ENCODE measurements around the gene CTH. TPM values are rescaled to one million over a fixed set of nuclear protein-coding genes. Genes with fewer than 3 reads are reported as not detected.
"Not testable (repeated sequence)": the region's sequence is repeated elsewhere in the genome, so short reads cannot be mapped to it uniquely, and the experiment has no call there.

CTH gene
- total RNA-seq, 1 donor = 4.7 TPM

DNA sequence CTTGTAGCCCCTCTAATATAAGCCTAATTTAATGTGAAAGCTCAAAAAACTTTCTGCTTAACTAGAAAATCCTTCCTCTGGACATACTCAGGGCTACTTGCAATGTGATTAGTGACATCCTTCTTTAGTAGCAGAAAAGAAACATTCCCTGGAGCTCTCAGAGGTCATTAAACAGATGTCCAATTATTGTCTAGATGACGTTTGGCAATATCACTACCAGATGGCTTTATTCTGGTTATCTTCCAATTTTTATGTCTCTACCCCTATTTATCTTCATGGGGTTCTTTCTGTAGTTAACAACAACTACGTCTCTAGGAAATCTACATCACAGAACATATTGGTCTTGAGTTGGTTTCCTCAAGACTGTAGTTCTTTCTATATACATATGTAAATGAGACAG is 44.2 kb downstream of the CTH start:
- TF ChIP-seq, protein P1, sequence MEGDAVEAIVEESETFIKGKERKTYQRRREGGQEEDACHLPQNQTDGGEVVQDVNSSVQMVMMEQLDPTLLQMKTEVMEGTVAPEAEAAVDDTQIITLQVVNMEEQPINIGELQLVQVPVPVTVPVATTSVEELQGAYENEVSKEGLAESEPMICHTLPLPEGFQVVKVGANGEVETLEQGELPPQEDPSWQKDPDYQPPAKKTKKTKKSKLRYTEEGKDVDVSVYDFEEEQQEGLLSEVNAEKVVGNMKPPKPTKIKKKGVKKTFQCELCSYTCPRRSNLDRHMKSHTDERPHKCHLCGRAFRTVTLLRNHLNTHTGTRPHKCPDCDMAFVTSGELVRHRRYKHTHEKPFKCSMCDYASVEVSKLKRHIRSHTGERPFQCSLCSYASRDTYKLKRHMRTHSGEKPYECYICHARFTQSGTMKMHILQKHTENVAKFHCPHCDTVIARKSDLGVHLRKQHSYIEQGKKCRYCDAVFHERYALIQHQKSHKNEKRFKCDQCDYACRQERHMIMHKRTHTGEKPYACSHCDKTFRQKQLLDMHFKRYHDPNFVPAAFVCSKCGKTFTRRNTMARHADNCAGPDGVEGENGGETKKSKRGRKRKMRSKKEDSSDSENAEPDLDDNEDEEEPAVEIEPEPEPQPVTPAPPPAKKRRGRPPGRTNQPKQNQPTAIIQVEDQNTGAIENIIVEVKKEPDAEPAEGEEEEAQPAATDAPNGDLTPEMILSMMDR (IDR thresholded peaks at IDR 0.05; ENCODE audit: insufficient read depth, low read depth, low read length) = no peak
- peak; percentile 28 for DNase-seq (ENCODE audit: low read depth)
- no peak overlapping the region for H3K4me3 ChIP-seq (ENCODE audit: low read depth, low read length)

DNA sequence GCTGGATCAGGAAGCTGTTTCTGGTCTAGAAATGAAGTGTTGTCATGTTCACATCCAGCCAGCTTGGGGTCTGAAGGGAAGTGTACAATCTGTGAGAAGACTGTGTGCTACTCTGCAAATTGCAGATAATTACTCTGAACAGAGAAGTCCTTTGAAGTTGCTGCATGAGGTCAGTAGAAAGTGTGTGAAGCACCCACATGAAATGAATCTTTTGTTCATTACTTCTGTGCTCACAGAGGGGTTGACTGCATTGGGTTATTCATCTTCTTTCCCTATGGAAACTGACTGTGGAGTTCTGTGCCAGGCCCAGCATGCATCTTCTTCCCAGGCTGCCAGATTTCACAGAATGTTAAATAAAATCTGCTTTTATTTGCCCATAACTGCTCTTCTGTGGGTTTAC is 47.1 kb downstream of the CTH start:
- H3K4me3 ChIP-seq (ENCODE audit: low read depth, low read length) = no peak overlapping the region
- DNase-seq (ENCODE audit: low read depth) = no peak
- TF ChIP-seq, protein P1 (IDR thresholded peaks at IDR 0.05; ENCODE audit: insufficient read depth, low read depth, low read length) = no peak

DNA sequence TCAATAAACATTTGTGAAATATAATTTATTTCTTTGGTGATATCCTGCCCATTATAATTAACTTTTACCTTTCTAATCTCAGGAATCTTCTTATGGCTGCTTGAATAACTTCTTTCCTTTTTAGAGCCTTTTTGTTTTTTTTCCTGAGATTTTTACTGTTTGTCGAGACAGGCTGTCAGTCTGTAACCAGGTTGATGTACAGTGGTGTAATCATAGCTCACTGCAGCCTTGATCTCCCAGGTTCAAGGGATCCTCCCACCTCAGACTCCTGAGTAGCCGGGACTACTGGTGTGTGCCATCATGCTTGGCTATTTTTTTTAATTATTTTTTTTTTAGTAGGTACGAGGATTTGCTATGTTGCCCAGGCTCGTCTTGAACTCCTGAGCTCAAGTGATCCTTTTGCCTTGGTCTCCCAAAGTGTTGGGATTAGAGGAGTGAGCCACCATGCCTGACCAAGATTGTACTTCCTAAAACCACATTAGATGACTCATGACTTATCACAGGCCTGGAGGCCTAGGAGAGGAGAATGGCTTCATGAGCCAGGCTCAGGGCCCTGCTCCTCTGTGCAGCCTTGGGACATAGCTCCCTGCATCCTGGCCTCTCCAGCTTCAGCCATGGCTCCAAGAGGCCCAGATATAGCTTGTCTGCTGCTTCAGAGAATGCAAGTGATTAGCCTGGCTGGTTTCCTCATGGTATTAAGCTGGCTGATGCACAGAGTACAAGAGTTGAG is 48.6 kb downstream of the CTH start:
- H3K4me3 ChIP-seq (ENCODE audit: low read depth, low read length) = no peak overlapping the region
- DNase-seq (ENCODE audit: low read depth) = peak; percentile 28
- TF ChIP-seq, protein P1 (IDR thresholded peaks at IDR 0.05; ENCODE audit: insufficient read depth, low read depth, low read length) = no peak

DNA sequence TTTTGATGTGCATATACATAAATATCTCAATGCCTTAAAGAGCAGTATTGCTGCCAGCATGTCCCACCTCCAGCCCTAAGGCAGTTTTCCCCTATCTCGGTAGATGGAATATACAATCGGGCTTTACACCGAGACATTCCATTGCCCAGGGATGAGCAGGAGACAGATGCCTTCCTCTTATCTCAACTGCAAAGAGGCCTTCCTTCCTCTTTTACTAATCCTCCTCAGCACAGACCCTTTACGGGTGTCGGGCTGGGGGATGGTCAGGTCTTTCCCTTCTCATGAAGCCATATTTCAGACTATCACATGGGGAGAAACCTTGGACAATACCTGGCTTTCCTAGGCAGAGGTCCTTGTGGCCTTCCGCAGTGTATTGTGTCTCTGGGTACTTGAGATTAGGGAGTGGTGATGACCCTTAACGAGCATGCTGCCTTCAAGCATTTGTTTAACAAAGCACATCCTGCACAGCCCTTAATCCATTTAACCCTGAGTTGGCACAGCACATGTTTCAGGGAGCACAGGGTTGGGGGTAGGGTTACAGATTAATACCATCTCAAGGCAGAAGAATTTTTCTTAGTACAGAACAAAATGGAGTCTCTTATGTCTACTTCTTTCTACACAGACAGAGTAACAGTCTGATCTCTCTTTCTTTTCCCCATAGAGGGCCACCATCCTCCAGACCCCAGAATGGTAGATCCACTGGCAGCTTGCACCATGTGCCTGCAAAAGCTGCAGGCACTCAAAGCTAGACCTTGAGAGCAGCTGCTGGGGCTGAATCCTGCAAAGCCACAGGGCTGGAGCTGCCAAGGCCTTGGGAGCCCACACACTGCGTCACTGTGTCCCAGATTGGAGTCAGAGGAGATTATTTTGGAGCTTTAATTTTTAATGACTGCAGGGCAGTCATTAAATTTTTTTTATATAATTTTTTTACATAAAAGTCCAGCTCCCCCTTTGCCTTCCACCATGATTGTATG is 50.0 kb downstream of the CTH start:
- not testable (repeated sequence) for DNase-seq (ENCODE audit: low read depth); H3K4me3 ChIP-seq (ENCODE audit: low read depth, low read length)

DNA sequence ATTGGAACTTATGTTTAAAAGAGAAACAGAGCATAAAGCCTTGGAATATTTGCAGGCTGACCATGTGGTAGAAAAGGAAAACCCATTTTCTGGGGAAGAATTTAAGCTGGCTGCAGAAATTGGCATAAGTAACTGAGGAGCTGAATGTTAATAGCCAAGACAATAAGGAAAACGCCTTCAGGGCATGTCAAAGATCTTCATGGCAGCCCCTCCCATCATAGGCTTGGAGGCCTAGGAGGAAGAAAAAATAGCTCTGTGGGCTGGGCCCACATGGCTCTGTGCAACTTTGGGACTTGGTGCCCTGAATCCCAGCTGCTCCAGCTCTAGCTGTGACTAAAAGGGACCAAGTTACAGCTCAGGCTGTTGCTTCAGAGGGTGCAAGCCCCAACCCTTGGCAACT is 51.5 kb downstream of the CTH start:
- TF ChIP-seq, protein P1 (IDR thresholded peaks at IDR 0.05; ENCODE audit: insufficient read depth, low read depth, low read length) = no peak
- no peak for DNase-seq (ENCODE audit: low read depth)
- no peak overlapping the region for H3K4me3 ChIP-seq (ENCODE audit: low read depth, low read length)

DNA sequence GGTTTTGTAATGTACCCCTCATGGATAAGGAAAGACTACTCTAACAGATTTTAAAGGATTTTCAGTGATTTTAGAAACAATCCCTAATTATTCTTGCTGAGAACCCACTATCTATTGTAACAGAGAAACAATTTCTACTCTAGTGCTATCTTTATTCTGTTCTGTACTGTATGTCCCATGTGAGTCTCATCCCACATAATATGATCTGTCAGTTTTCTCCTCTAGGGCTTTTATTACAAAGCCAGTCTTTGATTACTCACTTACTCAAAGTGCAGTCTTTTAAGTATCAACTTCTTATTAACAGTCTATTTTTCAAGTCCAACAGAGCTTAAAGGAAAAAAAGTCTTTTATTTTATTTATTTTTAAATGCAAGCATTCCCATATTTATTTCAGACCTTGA is 54.8 kb downstream of the CTH start:
- no peak for DNase-seq (ENCODE audit: low read depth)
- TF ChIP-seq, protein P1 (IDR thresholded peaks at IDR 0.05; ENCODE audit: insufficient read depth, low read depth, low read length) = no peak
- no peak overlapping the region for H3K4me3 ChIP-seq (ENCODE audit: low read depth, low read length)

DNA sequence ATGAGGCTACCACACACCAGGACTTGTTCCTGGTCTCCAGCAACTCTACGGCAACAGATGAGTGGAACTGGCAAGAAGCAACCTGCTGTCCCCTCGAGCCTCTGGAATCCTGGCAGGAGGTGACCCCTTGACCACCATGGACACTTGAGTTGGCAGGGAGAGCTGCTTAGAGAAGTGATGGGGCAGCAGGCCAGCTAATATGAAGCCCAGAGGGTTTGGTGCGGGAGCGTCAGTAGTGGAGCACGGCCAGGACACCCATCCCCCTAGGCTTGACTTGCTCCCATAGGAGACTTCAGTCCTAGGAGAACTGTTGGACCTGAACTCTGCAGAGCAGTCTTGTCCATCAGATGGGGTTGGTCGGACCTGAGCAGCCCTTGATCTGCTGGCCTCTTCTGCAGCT is 56.5 kb downstream of the CTH start:
- TF ChIP-seq, protein P1 (IDR thresholded peaks at IDR 0.05; ENCODE audit: insufficient read depth, low read depth, low read length) = no peak
- DNase-seq (ENCODE audit: low read depth) = no peak
- H3K4me3 ChIP-seq (ENCODE audit: low read depth, low read length) = no peak overlapping the region

Data from fibroblast of villous mesenchyme (primary cell).